AG04449 (cell line): Measurements from ENCODE around the gene MSMP.

ENCODE experiments used
- CTCF ChIA-PET: fragments of 350-600 bp; formaldehyde crosslinking; extraction: SDS; loops from one replicate; lab custom pipeline; 2021; ENCODE audit warnings: antibody characterized with exemption; lab: Yijun Ruan, JAX
- POLR2A ChIA-PET: fragments of 400-600, 350-600 bp; formaldehyde crosslinking; extraction: SDS; loops from one replicate; lab custom pipeline; 2020; ENCODE audit warnings: antibody characterized with exemption, inconsistent platforms; lab: Yijun Ruan, JAX
- DNase-seq: peaks from one replicate; pipeline ENCODE4 v3.0.0-alpha.2; 2010; ENCODE audit warnings: low read depth, low spot score
- H3K4me3 ChIP-seq: 2 replicates; pipeline ENCODE4 v1.5.1; 2011; ENCODE audit warnings: low read depth, mild to moderate bottlenecking, control low read depth, low read length
- CTCF ChIP-seq: IDR thresholded peaks from one replicate; pipeline ENCODE4 v1.5.1; 2011; ENCODE audit warnings: mild to moderate bottlenecking, moderate library complexity, low read length, control low read depth, inconsistent platforms; ENCODE audit not compliant: insufficient read depth; ENCODE audit errors: missing control alignments

MSMP gene

GRCh38 chr9:35759795-35760194 is 5.7 kb upstream of the MSMP start:
- ChIA-PET CTCF (interaction anchor here (0.9 to 2.3 kb wide), 7 partner anchors 12 to 122 kb away, joined by 3 to 12 read pairs (median 3); partner anchors contain the start of gene HINT2), POLR2A (no interaction called here)
- DNase-seq = no peak
- no peak for TF ChIP-seq CTCF
- no peak overlapping the region for H3K4me3 ChIP-seq

- POLR2A ChIA-PET = no interaction called here
- DNase-seq = no peak
- no peak overlapping the region for H3K4me3 ChIP-seq
- CTCF ChIA-PET = interaction anchor here (1.0 to 1.9 kb wide), 5 partner anchors 9 to 30 kb away, joined by 3 to 4 read pairs (median 4); partner anchors contain the start of genes GBA2 and RGP1
- TF ChIP-seq CTCF = no peak
These were observed 4.5 kb upstream of the MSMP start for GRCh38 chr9:35758475-35759050.

- CTCF ChIA-PET = interaction anchor here (1.0 to 2.7 kb wide), 5 partner anchors 8 to 31 kb away, joined by 3 to 12 read pairs (median 4); no protein-coding TSS in a partner anchor
- no peak overlapping the region for H3K4me3 ChIP-seq
These were observed 3.8 kb upstream of the MSMP start for GRCh38 chr9:35757892-35758275.

GRCh38 chr9:35757226-35757891 is 3.3 kb upstream of the MSMP start:
- ChIA-PET CTCF (interaction anchor here (1.0 to 2.7 kb wide), 11 partner anchors 8 to 31 kb away, joined by 3 to 12 read pairs (median 4); no protein-coding TSS in a partner anchor), POLR2A (no interaction called here)
- DNase-seq = no peak
- H3K4me3 ChIP-seq = no peak overlapping the region; the same call in 1 of the 2 replicates
- TF ChIP-seq CTCF = no peak

More at GRCh38 chr9:35757892-35758275, 3.8 kb upstream of the MSMP start:
- no peak for DNase-seq
- POLR2A ChIA-PET = no interaction called here
- TF ChIP-seq CTCF = no peak

GRCh38 chr9:35756275-35757225 is 2.5 kb upstream of the MSMP start:
- no peak for DNase-seq
- peak; percentile 53 for TF ChIP-seq CTCF

More at GRCh38 chr9:35756275-35757225, 2.5 kb upstream of the MSMP start:
- ChIA-PET CTCF (interaction anchor here (0.7 to 2.7 kb wide), 13 partner anchors 8 to 78 kb away, joined by 3 to 12 read pairs (median 3); no protein-coding TSS in a partner anchor), POLR2A (no interaction called here)
- peak overlapping the region; percentile 41 for H3K4me3 ChIP-seq
